ENCODE measurements around the gene STK40.

STK40 gene

GRCh38 chr1:36385410-36386264 lies at the start of gene STK40:
Gene STK40 (minus strand): TSS chr1:36385924. CDS start chr1:36361332, 24,592 bp downstream.
- DNase-seq, result peak; percentile 92

GRCh38 chr1:36433102-36433501 lies 47.4 kb upstream of the STK40 start:
- no peak for DNase-seq

GRCh38 chr1:36432616-36433015 lies 46.9 kb upstream of the STK40 start:
- DNase-seq, result no peak

- DNase-seq, result no peak
Measured at GRCh38 chr1:36425791-36426190, 40.1 kb upstream of the STK40 start.

- DNase-seq, result no peak
Measured at GRCh38 chr1:36421649-36422048, 35.9 kb upstream of the STK40 start.

GRCh38 chr1:36420836-36421317 lies 35.2 kb upstream of the STK40 start:
- DNase-seq, result peak; percentile 96

- no peak for DNase-seq
Measured at GRCh38 chr1:36420409-36420808, 34.7 kb upstream of the STK40 start.

GRCh38 chr1:36419569-36419968 lies 33.8 kb upstream of the STK40 start:
- DNase-seq, result no peak

- DNase-seq, result no peak
Measured at GRCh38 chr1:36419140-36419539, 33.4 kb upstream of the STK40 start.

- DNase-seq, result no peak
Measured at GRCh38 chr1:36417931-36418330, 32.2 kb upstream of the STK40 start.

- no peak for DNase-seq
Measured at GRCh38 chr1:36415661-36416326, 30.1 kb upstream of the STK40 start.

- DNase-seq, result no peak
Measured at GRCh38 chr1:36414384-36414783, 28.7 kb upstream of the STK40 start.

GRCh38 chr1:36411674-36412648 lies 26.2 kb upstream of the STK40 start:
- DNase-seq, result peak; percentile 37

GRCh38 chr1:36408479-36408878 lies 22.8 kb upstream of the STK40 start:
- DNase-seq, result no peak

- DNase-seq, result no peak
Measured at GRCh38 chr1:36406440-36406839, 20.7 kb upstream of the STK40 start.

- DNase-seq, result no peak
Measured at GRCh38 chr1:36402504-36402890, 16.8 kb upstream of the STK40 start.

GRCh38 chr1:36401602-36402503 lies 16.1 kb upstream of the STK40 start:
- no peak for DNase-seq

- peak; percentile 62 for DNase-seq
Measured at GRCh38 chr1:36400825-36401601, 15.3 kb upstream of the STK40 start.

- no peak for DNase-seq
Measured at GRCh38 chr1:36400514-36400824, 14.7 kb upstream of the STK40 start.

GRCh38 chr1:36398370-36398977 lies 12.8 kb upstream of the STK40 start:
- DNase-seq, result no peak

All from activated CD4-positive, CD25-positive, alpha-beta regulatory T cell treated with anti-CD3 and anti-CD28 coated beads, Interleukin-2, amount 50 U/mL, for 72 hours (primary cell).